Central memory CD8-positive, alpha-beta T cell (primary cell): ENCODE results near the gene RAG2.

ENCODE experiments used
- ATAC-seq: fragments of 150-1000 bp; cut with Tn5 transposase; replicated peaks from 2 replicates; pipeline ENCODE4 v1.10.0; 2022; ENCODE audit warnings: mild to moderate bottlenecking, moderate FRiP score, moderate number of reproducible peaks; ENCODE audit not compliant: poor library complexity, severe bottlenecking; ENCODE audit errors: extremely low read depth
- DNase-seq, 2 donors: peaks; one replicate each; pipeline ENCODE4 v3.0.0; 2021; ENCODE audit warnings: low spot score in 2 of 2
- H3K27ac Mint-ChIP-seq: one replicate; pipeline ENCODE4 v1.8.0; 2022; ENCODE audit warnings: low read depth, mild to moderate bottlenecking, moderate library complexity, mixed read lengths
- H3K27me3 Mint-ChIP-seq: one replicate; pipeline ENCODE4 v1.8.0; 2022; ENCODE audit warnings: mixed read lengths
- H3K36me3 Mint-ChIP-seq: one replicate; pipeline ENCODE4 v1.8.0; 2022; ENCODE audit warnings: mild to moderate bottlenecking, moderate library complexity, mixed read lengths; ENCODE audit not compliant: insufficient read depth
- H3K4me1 Mint-ChIP-seq: one replicate; pipeline ENCODE4 v1.8.0; 2022; ENCODE audit warnings: mixed read lengths
- H3K4me3 Mint-ChIP-seq: one replicate; pipeline ENCODE4 v1.8.0; 2022; ENCODE audit warnings: mild to moderate bottlenecking, moderate library complexity, mixed read lengths
- H3K9me3 Mint-ChIP-seq: one replicate; pipeline ENCODE4 v1.8.0; 2022; ENCODE audit warnings: mixed read lengths

RAG2 gene

GRCh38 chr11:36618363-36619047 lies 20.5 kb upstream of the RAG2 start:
- Mint-ChIP-seq H3K9me3 (no peaks in the 10 kb centered on the region), H3K4me3 (no peak overlapping the region), H3K4me1 (peaks cover 6% of the 10 kb centered on the region), H3K27ac (no peak overlapping the region), H3K27me3 (peaks cover 24% of the 10 kb centered on the region), H3K36me3 (no peaks in the 10 kb centered on the region)
- no peak for DNase-seq
- ATAC-seq, result no peak

DNA sequence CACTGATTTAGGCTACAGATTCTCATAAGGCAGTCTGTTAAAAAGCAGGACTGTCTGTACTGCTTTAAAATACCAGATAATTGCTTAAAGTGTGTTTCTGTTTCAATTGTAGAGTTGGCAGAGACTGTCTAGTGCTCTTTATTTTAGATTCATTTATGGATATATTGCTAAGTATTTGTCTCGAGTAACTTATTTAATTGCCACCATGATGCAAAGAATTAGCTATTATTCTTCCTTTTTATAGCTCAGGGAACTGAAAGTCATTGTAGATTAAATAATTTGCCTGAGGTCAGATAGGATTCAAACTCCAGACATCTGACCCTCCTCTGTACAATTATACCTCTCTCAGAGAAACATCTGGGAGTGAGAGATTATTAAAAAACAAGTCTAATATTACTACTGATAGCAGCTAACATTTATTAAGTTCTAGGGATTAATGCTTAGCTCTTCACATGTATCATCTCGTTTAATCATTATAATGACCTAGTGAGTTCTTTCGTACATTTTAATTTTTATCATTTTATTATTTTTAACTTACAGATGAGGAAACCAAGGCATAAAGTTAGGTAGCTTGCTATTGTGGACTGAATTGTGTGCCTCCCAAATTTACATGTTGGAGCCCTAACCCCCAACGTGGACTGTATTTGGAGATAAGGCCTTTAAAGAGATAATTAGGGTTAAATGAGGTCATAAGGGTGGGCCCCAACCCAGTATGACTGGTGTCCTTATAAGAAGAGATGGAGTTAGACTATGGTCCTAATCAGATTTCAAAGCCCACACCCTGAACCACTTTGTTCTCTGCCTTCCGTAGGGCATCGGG lies 19.7 kb upstream of the RAG2 start:
- no peaks in the 10 kb centered on the region for H3K36me3 Mint-ChIP-seq
- no peak overlapping the region for H3K27ac Mint-ChIP-seq
- ATAC-seq (no peak), DNase-seq (no peak)
- H3K27me3 Mint-ChIP-seq, result peaks cover 24% of the 10 kb centered on the region
- no peaks in the 10 kb centered on the region for H3K9me3 Mint-ChIP-seq
- no peak overlapping the region for H3K4me3 Mint-ChIP-seq
- H3K4me1 Mint-ChIP-seq, result peaks cover 6% of the 10 kb centered on the region

- no peak overlapping the region for H3K27ac Mint-ChIP-seq
- DNase-seq, result no peak
- H3K27me3 Mint-ChIP-seq, result peaks cover 31% of the 10 kb centered on the region
- H3K9me3 Mint-ChIP-seq, result no peaks in the 10 kb centered on the region
- H3K36me3 Mint-ChIP-seq, result no peaks in the 10 kb centered on the region
- peaks cover 6% of the 10 kb centered on the region for H3K4me1 Mint-ChIP-seq
- no peak for ATAC-seq
- no peak overlapping the region for H3K4me3 Mint-ChIP-seq
Measured at GRCh38 chr11:36615826-36616225, 17.8 kb upstream of the RAG2 start.

- no peak for ATAC-seq
- Mint-ChIP-seq H3K36me3 (no peaks in the 10 kb centered on the region), H3K9me3 (no peaks in the 10 kb centered on the region), H3K27ac (no peak overlapping the region), H3K4me1 (no peaks in the 10 kb centered on the region), H3K4me3 (no peak overlapping the region), H3K27me3 (peaks cover 32% of the 10 kb centered on the region)
- no peak for DNase-seq
Measured at GRCh38 chr11:36609383-36609782, 11.3 kb upstream of the RAG2 start.

- DNase-seq, result no peak
- Mint-ChIP-seq H3K27me3 (peaks cover 40% of the 10 kb centered on the region), H3K27ac (no peak overlapping the region), H3K9me3 (no peaks in the 10 kb centered on the region), H3K36me3 (no peaks in the 10 kb centered on the region), H3K4me3 (no peak overlapping the region), H3K4me1 (no peaks in the 10 kb centered on the region)
- ATAC-seq, result no peak
Measured at GRCh38 chr11:36608491-36609199, 10.6 kb upstream of the RAG2 start.

DNA sequence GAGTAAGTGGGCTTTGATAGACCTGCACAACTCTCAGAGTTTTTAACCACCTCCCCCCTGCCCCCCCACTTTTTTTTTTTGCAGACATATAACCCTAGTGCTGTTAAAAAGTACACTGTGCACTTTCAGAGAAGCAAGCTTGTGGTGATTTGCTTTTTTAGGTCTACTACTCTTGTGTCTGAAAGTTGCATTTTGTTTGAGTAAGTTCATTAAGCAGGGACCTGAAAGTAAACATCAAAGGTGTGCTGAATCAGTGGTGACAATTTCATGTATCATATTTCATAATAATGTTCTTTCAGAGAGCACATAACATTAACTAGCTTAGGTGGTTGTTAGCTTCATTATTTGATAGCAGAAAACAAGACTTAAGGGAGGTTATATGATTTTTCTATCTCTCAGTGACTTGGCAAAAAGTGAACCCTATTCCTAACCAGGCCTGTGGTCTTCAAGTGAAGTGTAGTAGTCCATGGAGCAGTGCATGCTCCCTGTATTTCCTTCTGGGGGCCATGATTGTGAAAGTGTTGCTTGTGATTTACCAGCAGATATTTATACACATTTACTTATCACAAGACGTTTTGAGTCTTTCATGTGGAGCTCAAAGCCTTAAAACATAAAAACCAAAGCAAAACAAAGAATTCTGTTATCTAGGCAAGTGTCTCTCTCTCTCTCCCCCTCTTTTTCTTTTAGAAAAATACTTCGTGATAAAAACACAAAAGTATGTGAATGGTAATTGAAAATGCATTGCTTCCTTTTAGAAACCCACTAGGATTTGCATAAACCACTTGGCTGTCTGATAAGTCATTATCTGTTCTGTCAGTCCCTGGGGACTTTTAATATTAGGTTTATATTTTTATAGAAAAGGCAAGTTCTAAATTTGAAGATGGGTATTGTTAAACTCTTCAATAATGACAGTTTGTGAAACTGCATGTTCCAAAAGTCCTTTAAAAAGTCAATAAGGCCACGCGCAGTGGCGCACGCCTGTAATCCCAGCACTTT lies 7.5 kb upstream of the RAG2 start:
- H3K36me3 Mint-ChIP-seq, result no peaks in the 10 kb centered on the region
- no peaks in the 10 kb centered on the region for H3K4me1 Mint-ChIP-seq

GRCh38 chr11:36602135-36602534 lies 4.1 kb upstream of the RAG2 start:
- Mint-ChIP-seq H3K9me3 (no peaks in the 10 kb centered on the region), H3K27me3 (peaks cover 45% of the 10 kb centered on the region), H3K4me1 (no peaks in the 10 kb centered on the region), H3K36me3 (no peaks in the 10 kb centered on the region), H3K4me3 (no peak overlapping the region), H3K27ac (no peak overlapping the region)
- DNase-seq (no peak), ATAC-seq (no peak)

More for the DNA sequence above, 7.5 kb upstream of the RAG2 start:
- H3K27ac Mint-ChIP-seq, result no peak overlapping the region
- no peaks in the 10 kb centered on the region for H3K9me3 Mint-ChIP-seq
- peaks cover 61% of the 10 kb centered on the region for H3K27me3 Mint-ChIP-seq
- ATAC-seq (no peak), DNase-seq (no peak)
- H3K4me3 Mint-ChIP-seq, result no peak overlapping the region

DNA sequence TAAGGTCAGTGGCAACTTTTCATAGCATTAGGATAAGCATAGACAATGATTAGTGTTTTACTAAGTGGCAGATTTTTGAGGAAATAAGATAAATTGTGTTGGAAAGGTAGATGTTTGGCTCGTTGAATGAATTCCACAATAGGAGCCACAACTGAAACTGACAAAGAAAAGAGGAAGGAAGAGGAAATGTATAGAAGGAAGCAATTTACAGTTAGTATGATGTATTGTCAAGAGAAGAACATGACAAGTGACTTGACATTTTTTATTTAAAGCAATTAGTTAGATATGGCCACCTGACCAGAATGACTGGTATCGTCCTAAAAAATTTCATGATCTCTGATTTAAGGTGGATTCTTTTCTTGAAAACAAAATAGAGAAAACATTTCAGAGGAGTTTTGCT lies 3.1 kb upstream of the RAG2 start:
- Mint-ChIP-seq H3K4me1 (no peaks in the 10 kb centered on the region), H3K9me3 (no peaks in the 10 kb centered on the region), H3K4me3 (no peak overlapping the region), H3K36me3 (no peaks in the 10 kb centered on the region), H3K27ac (no peak overlapping the region), H3K27me3 (peaks cover 45% of the 10 kb centered on the region)
- DNase-seq, result no peak
- no peak for ATAC-seq

GRCh38 chr11:36600180-36600579 lies 2.1 kb upstream of the RAG2 start:
- ATAC-seq, result no peak

DNA sequence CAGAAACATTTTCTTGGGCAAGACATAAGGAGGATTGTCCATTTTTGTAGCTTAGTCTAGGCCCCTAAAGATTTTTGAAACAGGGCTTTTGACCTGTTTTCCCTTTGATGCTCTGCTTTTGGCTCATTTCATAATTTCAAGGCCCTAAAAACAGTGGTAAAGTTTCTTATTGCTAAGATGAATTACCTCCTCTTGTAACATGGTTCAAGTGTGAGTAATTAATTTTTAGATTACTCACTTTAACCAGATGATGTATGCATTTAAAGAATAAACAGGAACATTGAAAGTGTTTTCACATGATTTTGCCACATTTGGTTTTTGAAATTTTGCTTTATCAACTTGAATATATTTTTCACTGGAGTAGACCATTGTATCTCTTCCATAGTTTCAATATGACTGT lies 1.2 kb downstream of the RAG2 start:
- no peak for DNase-seq
- no peak overlapping the region for H3K4me3 Mint-ChIP-seq
- peaks cover 12% of the 10 kb centered on the region for H3K4me1 Mint-ChIP-seq
- no peak overlapping the region for H3K27ac Mint-ChIP-seq
- no peaks in the 10 kb centered on the region for H3K9me3 Mint-ChIP-seq
- H3K36me3 Mint-ChIP-seq, result peaks cover 3% of the 10 kb centered on the region
- ATAC-seq, result no peak
- peaks cover 55% of the 10 kb centered on the region for H3K27me3 Mint-ChIP-seq

More at GRCh38 chr11:36600180-36600579, 2.1 kb upstream of the RAG2 start:
- no peak for DNase-seq
- peaks cover 50% of the 10 kb centered on the region for H3K27me3 Mint-ChIP-seq
- H3K27ac Mint-ChIP-seq, result no peak overlapping the region
- H3K4me1 Mint-ChIP-seq, result peaks cover 1% of the 10 kb centered on the region
- H3K36me3 Mint-ChIP-seq, result no peaks in the 10 kb centered on the region
- H3K9me3 Mint-ChIP-seq, result no peaks in the 10 kb centered on the region
- H3K4me3 Mint-ChIP-seq, result no peak overlapping the region

DNA sequence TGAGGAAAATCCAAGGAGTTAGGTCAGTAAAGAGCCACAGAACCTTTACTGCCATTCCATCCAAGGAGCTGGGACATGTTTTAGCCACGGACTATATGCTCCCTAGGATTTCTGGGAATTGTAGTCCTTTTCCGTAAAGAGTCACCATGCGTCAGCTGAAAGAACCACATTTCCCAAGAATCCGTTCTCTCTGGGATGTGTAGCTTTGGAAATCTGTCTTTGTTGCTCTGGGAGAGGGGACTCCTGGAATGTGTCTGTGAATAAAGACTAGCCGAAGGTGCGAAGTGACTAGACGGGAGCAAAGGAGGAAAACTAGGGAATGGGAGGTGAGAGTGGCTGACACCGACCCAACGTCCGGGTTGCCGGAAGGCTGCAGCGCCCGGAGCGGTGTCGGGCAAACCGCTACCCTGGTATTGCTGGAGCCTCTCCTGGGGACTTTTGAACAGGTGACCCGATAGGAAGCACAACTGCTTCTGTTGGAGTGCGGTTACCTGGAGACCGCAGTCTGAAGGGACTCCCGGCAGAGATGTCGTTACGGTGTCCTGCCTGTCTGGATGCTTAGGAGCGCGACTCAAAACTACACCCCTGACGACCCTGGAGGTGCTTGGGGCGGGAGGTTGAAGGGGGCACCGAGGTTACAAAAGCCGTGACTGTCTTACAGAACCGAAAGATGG lies 3.6 kb downstream of the RAG2 start, which contains the start of gene IFTAP:
IFTAP (plus strand) TSS at position 187 of the 674 bp plus-strand sequence. CDS start 15,602 bp downstream, outside the sequence.
- Mint-ChIP-seq H3K4me1 (peaks cover 12% of the 10 kb centered on the region), H3K36me3 (peaks cover 3% of the 10 kb centered on the region), H3K9me3 (no peaks in the 10 kb centered on the region), H3K4me3 (peak within 1 kb of the TSS; percentile 84), H3K27ac (peak within 1 kb of the TSS; percentile 32), H3K27me3 (peaks cover 61% of the 10 kb centered on the region)
- DNase-seq (no peak), ATAC-seq (peak; percentile 56)
